RWPE2 (cell line): ENCODE data around the gene OGA.

Source experiments
- ATAC-seq: fragments of 200-7000 bp; cut with Tn5 transposase; 3 replicates; pipeline ENCODE4 v1.9.1; 2021; ENCODE audit warnings: low read depth
- DNase-seq: peaks from one replicate; pipeline ENCODE4 v3.0.0-alpha.2; 2020; ENCODE audit warnings: low spot score
- H3K27ac ChIP-seq: fragments of 450-650 bp; 2 replicates; pipeline ENCODE4 v1.5.1; 2017; ENCODE audit warnings: mild to moderate bottlenecking; ENCODE audit not compliant: poor library complexity, severe bottlenecking
- H3K27me3 ChIP-seq: fragments of 250-450 bp; sonication (Bioruptor Pico); 2 replicates; pipeline ENCODE4 v1.5.1; 2021; ENCODE audit warnings: mild to moderate bottlenecking, moderate library complexity; ENCODE audit not compliant: insufficient read depth, poor library complexity, severe bottlenecking
- H3K36me3 ChIP-seq: fragments of 250-450 bp; sonication (Bioruptor Pico); 2 replicates; pipeline ENCODE4 v1.5.1; 2020; ENCODE audit warnings: low read depth, mild to moderate bottlenecking, moderate library complexity
- H3K4me1 ChIP-seq: fragments of 250-450 bp; sonication (Bioruptor Pico); 2 replicates; pipeline ENCODE4 v1.5.1; 2021; ENCODE audit warnings: mild to moderate bottlenecking, moderate library complexity; ENCODE audit not compliant: insufficient read depth, poor library complexity, severe bottlenecking
- H3K4me3 ChIP-seq: fragments of 250-450 bp; sonication (Bioruptor Pico); 2 replicates; pipeline ENCODE4 v1.5.1; 2021; ENCODE audit warnings: mild to moderate bottlenecking, moderate library complexity; ENCODE audit not compliant: severe bottlenecking
- H3K9me3 ChIP-seq: fragments of 250-450 bp; sonication (Bioruptor Pico); 2 replicates; pipeline ENCODE4 v1.5.1; 2021; ENCODE audit warnings: mild to moderate bottlenecking, moderate library complexity; ENCODE audit not compliant: severe bottlenecking
- TF ChIP-seq, protein P1 (sequence below): fragments of 450-650 bp; IDR thresholded peaks from one replicate; pipeline ENCODE4 v1.5.1; 2017; ENCODE audit warnings: mild to moderate bottlenecking, moderate library complexity; ENCODE audit not compliant: poor library complexity, severe bottlenecking

OGA gene

DNA sequence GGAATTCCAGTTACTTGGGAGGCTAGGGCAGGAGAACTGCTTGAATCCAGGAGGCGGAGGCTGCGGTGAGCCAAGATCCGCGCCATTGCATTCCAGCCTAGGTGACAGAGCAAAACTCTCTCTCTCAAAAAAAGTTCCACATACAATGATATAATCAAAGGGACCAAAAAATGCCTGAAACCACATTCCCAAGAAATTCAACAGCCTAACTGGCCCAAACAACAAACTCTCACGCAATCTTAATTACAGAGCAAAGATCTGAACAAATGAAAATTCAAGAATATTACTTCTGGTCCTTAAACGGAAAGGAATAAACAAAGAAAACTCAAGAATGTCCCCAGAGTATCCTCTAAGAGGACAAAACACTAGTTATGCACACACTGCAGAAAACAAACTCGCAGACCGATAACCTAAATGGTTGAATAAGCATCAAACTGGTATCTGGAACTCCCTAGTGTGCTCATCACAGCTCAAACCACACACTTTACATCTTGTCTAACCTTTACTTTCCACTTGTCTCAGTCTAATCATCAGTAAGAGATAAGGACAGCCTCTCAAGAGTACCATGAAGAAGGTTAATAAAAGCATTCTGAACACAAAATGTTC lies 3.7 kb downstream of the OGA start:
- Histone ChIP-seq H3K4me3 (peak overlapping the region; percentile 77), H3K4me1 (peaks cover 7% of the 10 kb centered on the region), H3K36me3 (peaks cover 59% of the 10 kb centered on the region), H3K27me3 (no peaks in the 10 kb centered on the region), H3K27ac (no peak overlapping the region), H3K9me3 (no peaks in the 10 kb centered on the region)
- DNase-seq = no peak
- ATAC-seq = no peak
- TF ChIP-seq, protein P1, sequence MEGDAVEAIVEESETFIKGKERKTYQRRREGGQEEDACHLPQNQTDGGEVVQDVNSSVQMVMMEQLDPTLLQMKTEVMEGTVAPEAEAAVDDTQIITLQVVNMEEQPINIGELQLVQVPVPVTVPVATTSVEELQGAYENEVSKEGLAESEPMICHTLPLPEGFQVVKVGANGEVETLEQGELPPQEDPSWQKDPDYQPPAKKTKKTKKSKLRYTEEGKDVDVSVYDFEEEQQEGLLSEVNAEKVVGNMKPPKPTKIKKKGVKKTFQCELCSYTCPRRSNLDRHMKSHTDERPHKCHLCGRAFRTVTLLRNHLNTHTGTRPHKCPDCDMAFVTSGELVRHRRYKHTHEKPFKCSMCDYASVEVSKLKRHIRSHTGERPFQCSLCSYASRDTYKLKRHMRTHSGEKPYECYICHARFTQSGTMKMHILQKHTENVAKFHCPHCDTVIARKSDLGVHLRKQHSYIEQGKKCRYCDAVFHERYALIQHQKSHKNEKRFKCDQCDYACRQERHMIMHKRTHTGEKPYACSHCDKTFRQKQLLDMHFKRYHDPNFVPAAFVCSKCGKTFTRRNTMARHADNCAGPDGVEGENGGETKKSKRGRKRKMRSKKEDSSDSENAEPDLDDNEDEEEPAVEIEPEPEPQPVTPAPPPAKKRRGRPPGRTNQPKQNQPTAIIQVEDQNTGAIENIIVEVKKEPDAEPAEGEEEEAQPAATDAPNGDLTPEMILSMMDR = no peak

DNA sequence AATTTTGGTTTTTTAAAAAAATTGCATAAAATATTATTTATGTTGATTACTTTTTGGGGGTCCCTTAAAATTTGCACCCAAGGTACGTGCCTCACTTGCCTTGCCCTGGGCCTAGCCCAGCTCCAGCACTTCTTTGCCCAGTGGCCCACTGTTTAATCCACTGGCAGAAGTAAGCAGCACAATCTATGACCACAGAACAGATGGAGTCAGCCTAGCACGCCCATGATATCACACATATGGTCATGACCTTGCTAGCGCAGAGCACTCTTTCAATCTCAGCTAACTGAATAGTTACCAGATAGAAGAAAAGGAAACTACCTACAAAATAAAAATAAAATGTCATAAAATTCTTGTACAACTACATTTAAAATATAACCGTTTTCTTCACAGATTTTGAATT lies 5.6 kb downstream of the OGA start:
- Histone ChIP-seq H3K36me3 (peaks cover 79% of the 10 kb centered on the region), H3K9me3 (no peaks in the 10 kb centered on the region), H3K27ac (no peak overlapping the region), H3K4me3 (no peak overlapping the region), H3K27me3 (no peaks in the 10 kb centered on the region), H3K4me1 (peaks cover 7% of the 10 kb centered on the region)
- ATAC-seq (no peak), DNase-seq (no peak)
- TF ChIP-seq, protein P1 = no peak

DNA sequence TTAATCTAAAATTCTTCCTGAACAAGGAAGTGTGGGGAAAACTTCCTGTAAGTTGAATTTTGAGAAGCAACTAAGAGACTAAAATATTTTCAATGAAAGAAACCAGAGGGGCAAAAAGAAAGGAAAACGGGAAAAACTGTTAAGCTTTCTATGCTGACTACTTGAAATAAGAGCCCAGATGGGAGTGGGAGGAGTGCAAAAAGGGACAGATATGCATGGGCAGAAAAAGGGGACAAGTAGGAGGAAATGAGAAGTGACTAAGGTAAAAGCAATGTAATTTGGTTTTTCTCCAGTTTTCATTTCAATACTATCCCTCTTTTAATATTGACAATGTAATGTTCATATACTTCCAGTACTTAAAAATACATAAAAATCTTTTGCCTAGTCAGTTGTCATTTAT lies 11.1 kb downstream of the OGA start:
- H3K36me3 ChIP-seq = peaks cover 97% of the 10 kb centered on the region
- no peak overlapping the region for H3K27ac ChIP-seq
- ATAC-seq (no peak), DNase-seq (no peak)
- no peaks in the 10 kb centered on the region for H3K27me3 ChIP-seq
- H3K4me1 ChIP-seq = no peaks in the 10 kb centered on the region
- no peak overlapping the region for H3K4me3 ChIP-seq
- TF ChIP-seq, protein P1 = no peak
- no peaks in the 10 kb centered on the region for H3K9me3 ChIP-seq

DNA sequence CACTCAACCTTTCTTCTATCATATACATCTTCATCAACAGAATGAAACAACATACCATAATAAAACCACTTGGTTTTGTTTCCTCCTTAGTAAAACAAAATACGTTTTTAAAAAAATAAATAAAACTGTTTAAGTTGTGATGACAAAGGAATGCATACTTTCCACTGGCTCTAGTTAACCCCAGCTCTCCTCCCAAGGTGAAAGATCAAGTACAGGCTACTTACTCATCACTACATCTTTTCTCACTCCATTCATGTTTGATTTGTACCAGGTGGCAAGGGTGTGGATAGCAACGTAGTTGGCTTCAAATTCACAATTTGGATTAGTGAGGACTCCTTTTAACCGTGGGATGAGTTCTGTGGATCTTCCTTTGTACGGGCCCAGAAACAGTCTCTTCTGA lies 14.7 kb downstream of the OGA start:
- Histone ChIP-seq H3K4me3 (no peak overlapping the region), H3K27me3 (no peaks in the 10 kb centered on the region), H3K27ac (no peak overlapping the region), H3K9me3 (no peaks in the 10 kb centered on the region), H3K4me1 (no peaks in the 10 kb centered on the region), H3K36me3 (peaks cover 98% of the 10 kb centered on the region)
- DNase-seq = no peak
- ATAC-seq = no peak
- TF ChIP-seq, protein P1 = no peak

DNA sequence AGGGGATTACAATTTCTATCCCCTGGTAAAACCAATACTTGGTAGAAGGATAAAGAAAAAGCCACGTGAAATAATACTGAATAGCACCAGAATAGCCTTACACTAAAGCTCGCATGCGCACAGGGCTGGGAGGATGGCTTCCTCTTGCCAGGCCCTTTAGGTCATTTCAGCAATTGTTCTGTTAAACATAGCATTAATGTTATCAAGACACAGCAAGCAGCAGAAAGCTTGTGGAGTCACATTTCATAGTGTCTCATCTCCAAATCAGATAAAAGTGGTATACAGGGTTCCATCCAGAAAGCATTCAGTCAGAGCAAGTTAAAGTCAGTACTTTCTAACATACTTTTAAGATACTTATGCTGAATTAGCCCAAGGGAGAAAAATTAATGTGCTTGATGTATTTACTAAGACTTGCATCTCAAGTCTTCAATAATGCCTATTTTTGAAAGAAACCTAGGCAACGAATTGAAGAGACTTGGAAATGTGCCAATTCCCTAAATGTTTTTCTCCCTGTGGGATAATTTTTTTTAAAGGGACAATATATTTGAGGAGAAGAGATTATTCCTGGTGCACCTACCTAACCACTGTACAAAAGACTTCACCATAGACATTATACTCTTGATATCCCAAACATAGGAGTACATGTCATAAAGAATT lies 20.7 kb downstream of the OGA start:
- no peak for DNase-seq
- peaks cover 100% of the 10 kb centered on the region for H3K36me3 ChIP-seq
- TF ChIP-seq, protein P1 = no peak
- ATAC-seq = no peak
- H3K27me3 ChIP-seq = no peaks in the 10 kb centered on the region
- H3K9me3 ChIP-seq = no peaks in the 10 kb centered on the region
- H3K4me3 ChIP-seq = no peak overlapping the region
- H3K27ac ChIP-seq = no peak overlapping the region
- no peaks in the 10 kb centered on the region for H3K4me1 ChIP-seq
